Activated T-cell treated with anti-CD3 and anti-CD28 coated beads, Interleukin-2, amount 50 U/mL, for 1 hour (primary cell): ENCODE measurements around the gene RAD23A.

Experiments
- DNase-seq: peaks from one replicate; pipeline ENCODE4 v3.0.0-alpha.2; 2020

RAD23A gene

DNA sequence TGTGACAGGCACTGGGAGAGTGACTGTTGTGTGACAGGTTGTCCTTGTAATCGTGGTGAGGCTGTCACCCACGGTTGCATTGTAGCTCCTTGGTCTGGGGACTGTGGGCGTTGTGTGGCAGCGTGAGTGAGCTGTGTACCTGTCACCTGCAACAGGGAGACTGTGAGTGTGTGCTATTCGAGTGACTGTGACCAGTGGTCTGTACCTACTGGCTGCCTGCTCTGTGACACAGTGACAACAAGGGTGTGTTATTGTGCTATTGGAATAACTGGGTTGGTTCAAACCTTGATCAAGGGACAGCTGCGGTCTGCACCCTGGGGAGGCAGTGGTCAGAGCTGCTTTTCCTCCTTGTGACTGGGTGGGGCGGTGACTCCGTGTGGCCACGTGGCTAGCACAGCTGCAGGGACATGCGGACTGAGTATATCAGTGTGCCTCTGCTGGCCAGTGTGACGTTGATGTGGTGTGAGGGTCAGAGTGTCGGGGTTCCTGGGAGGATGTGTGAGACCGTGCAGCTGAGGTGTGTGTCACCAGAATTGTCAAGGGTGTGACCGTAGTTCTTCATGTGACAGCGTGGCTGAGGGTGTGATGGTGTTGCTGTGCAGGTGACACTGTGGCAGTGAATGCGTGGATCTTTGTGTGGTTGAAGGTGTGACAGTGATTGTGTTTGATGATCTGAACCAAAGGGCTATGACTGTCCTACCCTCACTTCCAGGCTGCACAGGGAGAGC lies 39.6 kb downstream of the RAD23A start:
- DNase-seq, result no peak

DNA sequence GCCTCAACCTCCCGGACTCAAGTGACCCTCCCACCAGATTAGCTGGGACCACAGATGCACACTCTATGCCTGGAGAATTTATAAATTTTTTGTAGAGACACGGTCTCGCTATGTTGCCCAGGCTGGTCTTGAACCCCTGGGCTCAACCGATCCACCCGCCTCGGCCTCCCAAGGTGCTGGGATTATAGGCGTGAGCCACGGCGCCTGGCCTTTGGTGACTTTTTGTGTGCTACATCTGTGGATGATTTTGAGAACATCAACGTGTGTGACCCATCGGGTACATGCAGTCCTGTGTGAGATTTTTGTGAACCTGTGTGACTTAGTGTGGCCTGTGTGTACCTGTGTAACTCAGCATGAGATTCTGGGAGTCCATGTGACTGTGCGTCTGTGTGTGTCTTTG lies 41.1 kb downstream of the RAD23A start:
- no peak for DNase-seq

DNA sequence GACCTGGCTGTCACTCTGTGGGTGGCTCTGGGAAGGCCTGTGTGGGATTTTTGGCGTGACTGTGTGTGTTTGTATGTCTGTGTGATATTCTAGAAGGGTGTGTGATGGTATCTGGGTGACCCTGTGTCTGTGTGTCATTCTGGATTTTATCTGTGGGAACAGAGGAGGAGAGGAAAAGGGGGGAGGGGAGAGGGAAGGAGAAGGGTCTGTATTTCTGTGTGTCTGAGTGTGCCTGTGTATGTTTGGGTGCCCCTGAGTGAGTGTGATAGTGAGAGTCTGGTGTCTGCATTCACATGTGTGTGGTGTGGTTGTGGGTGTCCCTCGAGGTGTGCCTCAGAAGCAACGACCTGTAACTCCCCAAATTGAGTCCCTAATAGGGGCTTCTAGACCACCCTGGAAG lies 41.5 kb downstream of the RAD23A start:
- DNase-seq, result no peak

DNA sequence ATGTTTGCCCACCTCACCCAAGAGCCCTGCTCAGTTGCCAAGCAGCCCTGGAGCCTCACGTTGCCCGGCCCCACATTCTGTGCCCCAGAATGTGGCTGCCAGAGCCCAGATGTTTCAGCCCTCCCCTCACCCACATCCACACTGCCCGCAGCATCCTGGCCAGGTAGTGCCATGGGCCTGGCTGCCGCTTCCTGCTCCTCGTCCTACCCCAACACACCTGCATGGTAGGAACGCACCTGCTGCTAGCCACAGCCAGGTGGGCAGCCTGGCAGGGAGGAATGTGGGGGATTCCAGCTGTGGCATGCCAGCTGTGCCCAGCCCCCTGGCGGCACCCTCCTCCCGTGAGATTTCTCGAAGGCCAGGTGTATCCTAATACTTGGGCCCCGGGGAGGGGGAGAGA lies 42.1 kb downstream of the RAD23A start:
- DNase-seq, result no peak

DNA sequence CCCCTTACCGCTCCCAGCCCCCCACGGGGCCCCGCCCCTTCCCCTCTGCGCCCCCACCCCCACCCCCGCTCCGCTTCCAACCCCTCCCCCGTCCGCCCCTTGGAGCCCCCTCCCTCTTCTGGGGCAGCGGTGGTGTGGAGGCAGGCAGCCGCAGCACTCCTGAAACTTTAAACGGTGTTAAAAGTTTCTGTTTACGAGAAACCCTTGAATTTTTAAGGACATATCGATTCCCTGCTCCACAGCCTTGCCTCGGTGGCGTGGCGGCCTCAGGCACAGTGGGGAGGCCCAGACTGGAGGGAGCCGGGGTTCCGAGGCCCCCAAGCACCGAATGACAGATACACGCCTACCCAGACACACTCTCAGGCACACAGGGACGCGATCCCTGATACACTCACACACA lies 44.8 kb downstream of the RAD23A start:
- DNase-seq, result no peak

DNA sequence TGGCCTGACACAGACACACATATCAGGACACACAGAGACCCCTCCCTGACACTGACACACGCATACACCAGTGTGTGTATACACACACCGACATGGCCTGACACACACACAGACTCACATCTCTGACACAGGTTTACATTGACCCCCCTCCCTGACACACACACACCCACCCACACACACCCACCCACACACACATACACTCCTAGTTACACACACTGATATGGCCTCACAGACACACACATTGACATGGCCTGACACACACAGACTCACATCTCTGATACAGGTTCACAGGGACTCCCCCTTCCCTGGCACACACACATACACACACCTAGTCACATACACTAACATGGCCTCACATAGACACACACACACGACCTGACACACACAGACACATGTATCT lies 45.2 kb downstream of the RAD23A start:
- DNase-seq, result no peak

DNA sequence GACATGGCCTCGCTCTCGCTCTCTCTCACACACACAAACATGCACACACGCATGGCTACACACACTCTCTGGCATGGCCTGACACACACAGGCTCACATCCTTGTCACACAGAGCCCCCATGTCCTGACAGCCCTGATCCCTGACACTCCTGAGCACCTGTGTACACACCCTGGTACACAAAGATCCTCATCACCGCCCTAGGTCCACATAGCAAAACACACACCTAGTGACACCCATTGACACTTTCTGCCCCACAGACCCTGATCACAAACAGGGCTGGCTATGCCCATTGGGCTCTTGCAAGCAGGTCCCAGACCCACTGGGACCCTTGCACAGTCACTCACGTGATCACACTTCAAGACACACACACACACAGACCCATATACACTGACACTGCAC lies 45.6 kb downstream of the RAD23A start:
- no peak for DNase-seq

DNA sequence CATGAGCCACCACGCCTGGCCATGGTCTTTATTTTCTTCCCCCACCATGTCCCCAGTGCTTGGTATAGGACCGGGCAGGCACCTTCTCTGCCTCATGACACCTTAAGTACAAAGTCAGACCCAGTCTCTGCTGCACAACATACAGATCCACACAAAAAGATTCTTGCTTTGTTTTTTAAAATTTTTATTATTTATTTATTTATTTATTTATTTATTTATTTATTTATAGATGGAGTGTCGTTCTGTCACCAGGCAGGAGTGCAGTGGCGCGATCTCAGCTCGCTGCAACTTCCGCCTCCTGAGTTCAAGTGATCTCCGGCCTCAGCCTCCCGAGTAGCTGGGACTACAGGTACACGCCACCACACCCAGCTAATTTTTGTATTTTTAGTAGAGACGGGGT lies 47.1 kb downstream of the RAD23A start:
- no peak for DNase-seq

DNA sequence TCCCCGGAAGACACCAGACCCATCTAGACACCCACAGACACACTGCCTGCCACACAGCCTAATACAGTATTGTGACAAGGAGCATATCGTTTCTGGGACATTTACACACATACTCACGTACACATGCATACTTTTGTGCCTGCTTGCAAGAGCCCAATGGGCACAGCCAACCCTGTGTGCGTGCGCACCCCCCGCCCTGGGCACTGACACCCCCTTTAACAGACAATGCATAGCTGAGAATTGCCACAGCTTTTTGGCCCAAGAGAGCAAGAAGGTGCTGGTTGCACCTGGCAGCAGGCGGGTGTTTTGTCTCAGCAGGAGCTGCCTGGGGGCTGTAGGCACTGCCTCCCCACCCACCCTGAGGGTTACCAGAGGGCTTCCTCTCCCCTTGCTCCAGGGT lies 47.9 kb downstream of the RAD23A start:
- no peak for DNase-seq

DNA sequence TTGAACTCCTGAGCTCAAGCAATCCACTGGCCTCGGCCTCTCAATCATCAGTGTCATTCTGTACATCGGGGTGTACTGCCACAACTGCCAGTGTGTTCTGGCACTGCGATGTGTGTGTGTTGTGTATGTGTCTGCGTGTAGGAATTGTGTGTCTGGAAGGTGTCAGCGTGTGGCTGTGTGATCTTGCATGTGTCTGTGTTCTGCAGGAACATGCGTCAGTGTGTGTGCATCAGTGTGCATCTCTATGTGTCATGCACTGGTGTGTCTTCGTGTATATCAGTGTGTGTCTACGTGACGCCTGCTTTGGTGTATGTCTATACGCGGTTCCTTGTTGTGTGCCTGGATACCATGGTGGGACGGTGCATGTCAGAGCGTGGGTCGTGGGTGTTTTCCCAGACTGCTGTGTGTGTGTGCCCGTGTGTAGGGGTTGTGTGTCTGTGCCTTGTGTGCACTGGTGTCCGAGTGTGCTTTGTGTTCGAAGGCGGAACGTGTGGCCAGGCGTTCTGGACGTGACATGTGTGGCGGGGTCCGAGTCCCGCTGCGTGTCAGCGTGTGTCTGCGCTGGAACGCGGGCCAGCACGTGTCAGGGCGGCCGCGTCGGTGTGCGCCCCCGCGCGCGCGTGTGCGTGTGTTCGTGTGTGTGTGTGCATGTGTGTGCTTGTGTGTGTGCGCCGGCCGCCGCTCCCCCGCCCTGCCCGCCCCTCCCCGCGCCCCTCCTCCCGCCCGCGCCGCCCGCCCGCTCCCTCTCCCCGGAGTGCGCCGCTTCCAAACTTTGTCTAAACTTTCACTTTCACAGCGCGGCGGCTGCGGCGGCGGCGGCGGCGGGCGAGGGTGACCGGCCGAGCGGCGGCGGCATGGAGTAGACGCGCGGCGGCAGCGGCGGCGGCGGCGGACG lies 49.3 kb downstream of the RAD23A start, which contains the start of gene NFIX:
NFIX (plus strand) TSS at position 775 of the 895 bp plus-strand sequence. CDS start 363 bp downstream, outside the sequence.
- DNase-seq, result peak; percentile 61

DNA sequence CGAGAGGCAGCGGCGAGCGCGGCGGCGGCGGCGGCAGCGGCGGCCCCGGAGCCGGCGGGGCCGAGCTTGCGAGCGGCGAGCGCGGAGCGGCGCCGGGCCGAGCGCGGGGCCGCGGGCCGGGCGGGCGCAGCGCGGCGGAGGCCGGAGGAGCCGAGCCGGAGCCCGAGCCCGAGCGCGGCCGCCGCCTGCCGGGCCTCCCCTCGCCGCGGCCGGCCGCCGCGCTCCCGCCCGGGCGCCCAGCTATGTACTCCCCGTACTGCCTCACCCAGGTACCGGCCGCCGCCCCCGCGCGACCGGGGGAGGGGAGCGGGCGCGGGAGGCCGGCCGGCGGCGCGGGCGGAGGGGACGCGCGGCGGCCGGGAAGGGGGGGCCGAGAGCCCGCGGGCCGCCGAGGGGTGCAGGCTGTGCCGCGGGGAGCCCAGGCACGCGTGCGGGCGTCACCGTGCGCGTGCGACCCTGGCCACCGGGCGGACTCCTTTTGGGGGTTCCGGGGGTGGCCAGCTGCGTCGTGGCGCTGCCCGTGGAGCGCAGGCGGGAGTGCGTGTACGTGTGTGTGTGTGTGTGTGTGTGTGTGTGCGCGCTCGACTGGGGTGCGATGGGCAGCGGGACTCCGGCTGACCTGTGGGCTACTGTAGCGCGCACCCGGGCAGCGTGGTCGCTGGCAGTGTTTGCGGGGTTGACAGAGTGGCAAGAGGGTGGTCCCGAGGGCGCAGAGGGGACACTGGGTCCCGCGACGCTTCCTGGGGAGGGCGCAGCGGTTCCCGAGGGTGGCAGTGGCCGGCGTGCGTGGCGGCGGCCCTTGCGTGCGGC lies 50.1 kb downstream of the RAD23A start:
- DNase-seq, result no peak

DNA sequence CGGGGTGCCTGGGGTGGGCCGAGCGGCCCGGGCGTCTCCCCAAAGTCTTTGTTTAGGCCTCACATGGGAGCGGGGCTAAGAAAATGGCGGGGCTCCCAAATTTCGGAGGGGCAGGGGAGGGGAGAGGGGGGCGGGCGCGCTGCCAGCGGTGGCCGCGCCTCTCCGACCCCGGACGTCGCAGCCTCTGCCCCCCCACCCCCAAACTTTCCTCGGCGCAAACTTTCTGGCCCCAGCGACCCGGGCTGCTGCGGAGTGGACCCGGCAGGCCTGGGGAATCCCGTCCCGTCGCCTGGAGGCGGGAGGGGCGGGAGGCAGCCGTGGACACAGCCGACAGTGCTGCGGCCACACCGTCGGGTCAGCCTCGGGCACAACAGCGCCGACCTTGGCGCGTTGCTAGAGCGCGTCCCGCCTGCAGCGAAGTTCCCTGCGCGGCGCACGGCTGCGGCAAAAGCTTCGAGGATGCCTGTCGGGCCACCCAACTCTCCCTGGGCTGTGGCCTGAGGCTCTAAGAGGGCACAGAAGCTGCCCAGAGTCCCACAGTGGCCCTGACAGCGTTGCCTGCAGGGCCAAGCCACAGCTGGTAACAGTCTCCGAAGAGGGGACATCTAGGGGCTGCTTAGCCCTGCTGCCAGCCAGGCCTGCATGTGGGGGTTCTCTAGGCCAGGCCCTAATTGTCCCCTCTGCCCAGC lies 50.9 kb downstream of the RAD23A start:
- no peak for DNase-seq

DNA sequence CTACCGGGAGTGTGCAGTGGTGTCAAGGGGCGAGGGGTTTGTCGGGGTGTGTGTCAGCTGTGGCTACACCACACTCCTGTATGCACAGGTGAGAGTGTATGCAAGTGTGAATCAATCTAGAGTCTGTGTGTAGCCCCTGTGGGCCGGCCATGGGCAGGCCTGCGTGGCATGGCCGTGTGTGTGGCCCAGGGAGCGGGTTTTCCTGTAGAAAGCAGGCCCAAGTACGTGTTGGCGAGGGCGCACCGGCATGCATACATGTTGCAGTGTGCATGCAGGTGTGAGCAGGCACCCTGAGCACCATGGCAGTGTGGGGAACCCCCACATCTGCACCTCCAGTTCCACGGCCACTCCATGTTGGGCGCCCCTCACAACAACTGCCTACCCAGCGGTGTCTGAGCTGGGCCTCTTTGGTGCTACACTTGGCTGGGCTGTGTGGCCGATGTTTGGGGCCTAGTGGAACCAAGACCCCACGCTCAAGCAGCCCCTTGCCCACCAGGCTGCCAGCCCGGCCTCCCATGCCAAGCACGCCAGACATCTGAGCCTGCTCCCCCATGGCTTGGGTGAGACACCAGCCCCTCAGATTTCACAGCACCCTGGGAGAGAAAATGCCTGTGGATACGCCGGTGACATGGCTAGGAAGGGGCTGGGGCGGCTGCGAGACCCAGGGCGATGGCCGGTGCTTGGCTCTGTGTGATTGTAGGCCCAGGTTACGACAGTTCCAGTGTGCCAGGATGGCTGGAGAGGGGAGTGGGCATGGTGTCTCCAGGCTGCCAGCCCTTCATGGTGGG lies 51.7 kb downstream of the RAD23A start:
- no peak for DNase-seq

DNA sequence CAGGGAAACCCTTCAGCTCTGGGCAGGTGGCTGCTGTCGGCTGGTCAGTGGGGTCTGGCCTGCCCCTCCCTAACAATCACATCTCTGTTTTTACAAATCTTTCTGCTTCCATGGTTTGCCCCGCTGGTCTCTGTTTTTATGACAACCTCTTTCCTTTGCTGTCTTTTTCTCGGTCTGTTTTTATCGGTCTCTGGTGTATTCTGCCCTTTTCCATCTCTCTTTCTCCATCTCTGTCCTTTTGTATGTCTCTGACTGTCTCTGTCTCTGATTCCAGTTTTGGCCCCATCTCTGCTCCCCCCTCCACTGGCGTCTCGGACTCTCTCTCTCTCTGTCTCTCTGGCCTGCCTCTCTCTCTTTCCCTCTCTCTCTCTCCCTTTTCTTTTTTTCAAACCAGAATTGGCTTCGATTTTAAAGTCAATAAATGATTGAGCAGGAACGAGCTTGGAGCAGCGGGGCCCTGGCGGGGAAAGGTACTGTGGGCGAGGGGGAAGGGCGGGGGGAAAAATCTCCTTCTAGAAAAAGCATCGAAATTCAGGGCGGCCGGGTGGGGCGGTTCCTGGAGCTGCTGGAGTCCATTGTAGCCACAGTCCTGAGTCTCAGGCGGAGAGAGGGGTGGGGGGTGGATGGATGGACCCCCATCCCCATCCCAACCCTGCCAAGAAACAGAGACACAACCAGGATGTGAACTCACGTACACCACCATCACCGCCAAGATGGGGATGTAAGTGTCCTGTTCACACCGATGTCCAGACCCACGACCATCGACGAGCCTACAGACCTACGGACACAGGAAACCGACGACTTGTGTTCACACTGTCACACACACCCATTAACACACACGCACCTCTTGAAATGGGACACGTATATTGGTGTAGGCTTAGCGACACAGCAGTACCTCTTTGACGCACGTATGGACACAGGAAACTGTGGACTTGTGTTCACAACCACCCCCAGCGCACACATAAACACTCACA lies 52.6 kb downstream of the RAD23A start:
- DNase-seq, result no peak

DNA sequence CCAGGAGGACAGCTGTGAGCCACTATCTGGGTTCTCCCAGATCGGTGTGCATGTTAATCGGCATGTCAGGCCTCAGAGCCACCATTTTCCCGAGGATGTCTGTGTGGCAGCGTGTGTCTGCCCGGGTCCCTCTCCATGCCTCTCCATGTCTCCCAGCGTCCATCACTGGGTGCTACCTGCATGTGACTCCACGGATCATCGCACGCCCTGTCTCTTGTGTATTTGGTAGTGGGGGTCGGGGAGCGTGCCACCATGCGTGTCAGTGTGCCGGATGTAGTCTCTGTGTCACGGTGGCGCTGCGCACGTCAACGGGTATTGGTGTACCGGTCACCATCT lies 55.5 kb downstream of the RAD23A start:
- no peak for DNase-seq

DNA sequence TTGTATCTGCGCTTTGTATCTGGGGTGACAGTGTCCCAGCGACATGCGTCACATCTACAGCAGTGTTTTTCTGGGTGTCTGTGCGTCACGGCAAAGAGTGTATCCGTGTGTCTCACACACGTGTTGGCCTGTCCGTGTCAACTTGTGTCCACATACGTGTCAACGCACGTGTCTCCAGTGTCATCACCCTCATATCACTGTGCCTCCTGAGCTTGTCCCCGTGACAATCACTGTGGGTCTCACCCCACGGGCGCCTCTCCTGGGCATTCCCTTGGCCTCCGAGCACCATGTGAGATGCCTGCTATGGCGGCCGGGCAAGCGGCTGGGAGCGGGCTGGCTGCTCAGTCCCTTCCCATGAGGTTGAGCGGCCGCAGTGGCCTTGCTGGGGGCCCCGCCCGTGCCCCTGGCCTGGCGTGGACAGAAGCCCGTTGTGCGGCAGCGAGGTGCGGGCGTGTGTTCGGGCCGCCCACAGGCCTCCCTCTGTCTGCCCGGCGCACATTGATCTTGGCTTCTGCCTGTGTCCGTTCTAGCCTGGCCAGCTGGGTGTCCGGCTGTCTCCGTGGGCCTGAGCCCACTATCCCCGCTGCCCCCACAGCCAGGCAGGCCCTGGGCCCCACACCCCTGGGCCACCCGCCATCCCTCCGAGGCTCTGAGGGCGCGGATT lies 56.0 kb downstream of the RAD23A start:
- no peak for DNase-seq

DNA sequence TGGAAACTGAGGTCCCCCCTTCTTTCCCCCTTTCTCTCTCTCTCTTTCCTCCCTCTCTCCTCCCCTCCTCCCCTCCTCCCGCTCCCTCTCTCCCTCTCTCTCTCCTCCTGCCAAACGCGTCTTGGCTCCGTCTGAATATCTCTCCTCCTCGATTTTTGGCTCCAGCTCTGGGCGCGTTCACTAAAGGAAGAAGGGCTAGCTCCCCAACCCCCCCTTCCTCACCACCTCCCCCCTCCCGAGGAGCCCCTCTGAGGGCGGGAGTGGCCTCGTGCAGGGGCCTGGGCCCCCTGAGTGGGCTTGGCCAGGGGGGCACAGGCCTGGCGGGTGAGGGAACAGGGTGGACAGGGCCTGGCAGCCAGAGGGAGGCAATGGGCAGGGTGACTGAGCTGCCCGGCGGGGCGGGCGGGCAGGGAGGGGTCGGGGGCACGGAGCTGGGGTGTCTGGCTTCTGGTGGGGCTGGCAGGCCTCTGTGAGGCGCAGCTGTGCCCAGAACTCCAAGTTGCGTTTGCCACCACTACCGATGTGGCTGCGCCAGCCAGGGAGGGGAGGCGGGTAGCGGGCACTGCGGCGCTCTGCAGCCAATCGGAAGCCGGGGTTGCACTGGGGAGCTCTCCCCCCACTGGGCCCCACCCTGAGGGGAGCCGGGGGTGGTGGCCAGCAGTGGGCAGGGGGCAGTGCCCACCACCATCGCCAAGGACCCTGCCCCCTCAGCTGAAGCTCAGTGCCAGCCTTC lies 56.7 kb downstream of the RAD23A start:
- DNase-seq, result no peak

DNA sequence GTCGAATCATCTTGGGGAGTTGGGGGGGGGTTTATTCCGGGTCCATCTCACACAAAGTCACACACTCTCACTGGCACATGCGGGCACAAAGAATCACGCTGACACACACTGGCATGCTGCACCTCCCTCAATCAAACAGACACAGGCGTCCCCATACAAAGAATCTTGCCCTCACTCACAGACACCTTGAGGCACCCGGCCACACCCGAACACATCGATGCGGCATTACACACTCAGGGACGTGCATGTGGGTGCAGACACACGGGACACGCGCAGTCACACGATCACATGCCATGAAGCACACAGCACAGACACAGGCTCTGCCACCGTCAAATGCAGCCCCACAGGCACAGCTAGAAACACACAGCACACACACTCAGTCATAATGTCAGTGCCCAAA lies 57.4 kb downstream of the RAD23A start:
- DNase-seq, result no peak
